Measurements from ENCODE around the gene MUC20.
"Not testable (repeated sequence)": the region's sequence is repeated elsewhere in the genome, so short reads cannot be mapped to it uniquely, and the experiment has no call there.

MUC20 gene

GRCh38 chr3:195773956-195774537 lies 53.3 kb downstream of the MUC20 start:
- no peak for DNase-seq

- peak; percentile 81 for DNase-seq
Measured at GRCh38 chr3:195774917-195775316, 54.1 kb downstream of the MUC20 start.

- DNase-seq = no peak
Measured at GRCh38 chr3:195777975-195778374, 57.2 kb downstream of the MUC20 start.

GRCh38 chr3:195781236-195781635 lies 60.5 kb downstream of the MUC20 start:
- DNase-seq = not testable (repeated sequence)

Measured in NCI-H82 (cell line).